HL-60 (cell line): ENCODE results near the gene NUDT3.

Source experiments
- GABPA ChIP-seq: IDR thresholded peaks from 2 replicates; pipeline ENCODE4 v1.6.1; 2012; ENCODE audit warnings: low read depth
- POLR2AphosphoS5 ChIP-seq: IDR thresholded peaks from 2 replicates; pipeline ENCODE4 v1.6.1; 2012; ENCODE audit warnings: low read depth
- TF ChIP-seq, protein P1 (sequence below): IDR thresholded peaks from one replicate; pipeline ENCODE4 v1.5.1; 2011; ENCODE audit warnings: low read length, control low read depth, inconsistent platforms; ENCODE audit not compliant: insufficient read depth

GRCh38 chr6:34301408-34301807 lies 91.1 kb downstream of the NUDT3 start:
- TF ChIP-seq, protein P1, sequence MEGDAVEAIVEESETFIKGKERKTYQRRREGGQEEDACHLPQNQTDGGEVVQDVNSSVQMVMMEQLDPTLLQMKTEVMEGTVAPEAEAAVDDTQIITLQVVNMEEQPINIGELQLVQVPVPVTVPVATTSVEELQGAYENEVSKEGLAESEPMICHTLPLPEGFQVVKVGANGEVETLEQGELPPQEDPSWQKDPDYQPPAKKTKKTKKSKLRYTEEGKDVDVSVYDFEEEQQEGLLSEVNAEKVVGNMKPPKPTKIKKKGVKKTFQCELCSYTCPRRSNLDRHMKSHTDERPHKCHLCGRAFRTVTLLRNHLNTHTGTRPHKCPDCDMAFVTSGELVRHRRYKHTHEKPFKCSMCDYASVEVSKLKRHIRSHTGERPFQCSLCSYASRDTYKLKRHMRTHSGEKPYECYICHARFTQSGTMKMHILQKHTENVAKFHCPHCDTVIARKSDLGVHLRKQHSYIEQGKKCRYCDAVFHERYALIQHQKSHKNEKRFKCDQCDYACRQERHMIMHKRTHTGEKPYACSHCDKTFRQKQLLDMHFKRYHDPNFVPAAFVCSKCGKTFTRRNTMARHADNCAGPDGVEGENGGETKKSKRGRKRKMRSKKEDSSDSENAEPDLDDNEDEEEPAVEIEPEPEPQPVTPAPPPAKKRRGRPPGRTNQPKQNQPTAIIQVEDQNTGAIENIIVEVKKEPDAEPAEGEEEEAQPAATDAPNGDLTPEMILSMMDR: no peak
- no peak for TF ChIP-seq GABPA
- no peak for TF ChIP-seq POLR2AphosphoS5
